ENCODE measurements around the gene WNT3A.

DNA sequence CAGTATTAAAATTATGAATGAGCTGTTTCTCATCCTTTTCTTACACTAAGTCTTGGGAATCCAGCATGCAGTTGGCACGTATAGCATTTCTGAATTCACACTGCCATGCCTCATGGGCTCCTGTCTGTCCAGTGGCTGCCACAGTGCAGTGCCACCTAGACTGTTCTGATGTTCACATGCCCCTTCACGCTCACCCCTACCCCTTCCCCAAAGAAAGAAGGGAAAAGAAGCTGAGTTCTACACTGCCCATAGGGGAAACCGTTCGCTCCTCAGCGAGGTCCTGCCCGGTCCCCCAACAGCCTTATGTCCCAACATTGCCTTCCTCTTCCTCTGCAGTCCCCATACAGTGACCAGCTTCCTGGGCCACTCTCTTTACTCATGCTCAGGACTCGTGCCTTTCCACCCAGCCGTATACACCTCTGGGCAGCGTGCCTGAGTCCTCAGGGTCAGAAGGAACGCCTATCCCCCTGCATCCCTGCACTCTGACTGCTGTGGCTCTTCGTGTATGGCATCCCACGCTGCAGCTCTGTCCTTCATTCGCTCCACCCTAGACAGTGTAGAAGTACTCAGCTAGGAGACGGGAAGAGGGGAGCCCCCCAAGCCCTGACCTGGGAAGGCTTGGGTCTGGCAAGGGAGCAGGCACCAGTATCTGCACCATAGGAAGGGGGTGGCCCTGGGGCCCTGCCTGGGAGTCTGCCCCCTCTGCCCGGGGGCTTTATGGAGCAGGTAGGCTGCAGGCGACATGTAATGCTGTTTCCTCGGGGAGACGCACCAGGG, 51.6 kb downstream of the WNT3A start:
- TF ChIP-seq CTCF (IDR thresholded peaks at IDR 0.05) (no peak), POLR2A (IDR thresholded peaks at IDR 0.05) (no peak)

All from right lobe of liver (tissue), 4 donors.